Nephron progenitor cell (in vitro differentiated cells): ENCODE data around the gene TLK1.
A peak's percentile ranks its signal among the peaks of the same experiment; 100 is the strongest.
"Not testable (repeated sequence)": the region's sequence is repeated elsewhere in the genome, so short reads cannot be mapped to it uniquely, and the experiment has no call there.

Experiments used
- DNase-seq: peaks from one replicate; pipeline ENCODE4 v3.0.0; 2021
- H3K27ac Mint-ChIP-seq: 2 replicates; pipeline ENCODE4 v1.8.0; 2021; ENCODE audit warnings: mild to moderate bottlenecking, moderate library complexity, mixed read lengths
- H3K27me3 Mint-ChIP-seq: 2 replicates; pipeline ENCODE4 v1.8.0; 2021; ENCODE audit warnings: mild to moderate bottlenecking, low read depth, mixed read lengths; ENCODE audit not compliant: poor library complexity
- H3K36me3 Mint-ChIP-seq: 2 replicates; pipeline ENCODE4 v1.8.0; 2021; ENCODE audit warnings: low read depth, mixed read lengths
- H3K4me1 Mint-ChIP-seq: 2 replicates; pipeline ENCODE4 v1.8.0; 2021; ENCODE audit warnings: mixed read lengths
- H3K4me3 Mint-ChIP-seq: 2 replicates; pipeline ENCODE4 v1.8.0; 2021; ENCODE audit warnings: mild to moderate bottlenecking, moderate library complexity, mixed read lengths
- H3K9me3 Mint-ChIP-seq: 2 replicates; pipeline ENCODE4 v1.8.0; 2021; ENCODE audit warnings: mild to moderate bottlenecking, moderate library complexity, mixed read lengths
- CTCF ChIP-seq: fragments of 200-600 bp; sonication (generic); IDR thresholded peaks from 2 replicates; pipeline ENCODE4 v1.5.0; 2021; ENCODE audit warnings: antibody characterized with exemption

TLK1 gene

DNA sequence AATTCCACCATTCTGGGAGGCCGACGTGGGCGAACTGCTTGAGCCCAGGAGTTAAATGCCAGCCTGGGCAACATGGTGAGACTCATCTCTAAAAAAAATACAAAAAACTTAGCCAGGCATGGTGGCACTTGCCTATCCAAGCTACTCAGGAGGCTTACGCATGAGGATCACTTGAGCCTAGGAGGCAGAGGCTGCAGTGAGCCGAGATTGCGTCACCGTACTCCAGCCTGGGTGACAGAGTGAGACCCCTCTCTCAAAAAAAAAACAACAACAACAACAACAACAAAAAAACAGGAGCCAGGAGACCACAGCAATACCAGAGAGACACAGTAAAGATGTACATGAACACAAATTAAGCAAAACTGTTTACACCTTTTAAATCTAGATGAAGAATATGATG is 52.9 kb downstream of the TLK1 start:
- no peaks in the 10 kb centered on the region for H3K27me3 Mint-ChIP-seq
- peaks cover 10% of the 10 kb centered on the region for H3K4me1 Mint-ChIP-seq
- H3K36me3 Mint-ChIP-seq, result peaks cover 82% of the 10 kb centered on the region
- H3K4me3 Mint-ChIP-seq, result no peak overlapping the region
- no peak for TF ChIP-seq CTCF
- H3K9me3 Mint-ChIP-seq, result peaks cover 13% of the 10 kb centered on the region
- H3K27ac Mint-ChIP-seq, result peak overlapping the region; percentile 38
- DNase-seq, result no peak

DNA sequence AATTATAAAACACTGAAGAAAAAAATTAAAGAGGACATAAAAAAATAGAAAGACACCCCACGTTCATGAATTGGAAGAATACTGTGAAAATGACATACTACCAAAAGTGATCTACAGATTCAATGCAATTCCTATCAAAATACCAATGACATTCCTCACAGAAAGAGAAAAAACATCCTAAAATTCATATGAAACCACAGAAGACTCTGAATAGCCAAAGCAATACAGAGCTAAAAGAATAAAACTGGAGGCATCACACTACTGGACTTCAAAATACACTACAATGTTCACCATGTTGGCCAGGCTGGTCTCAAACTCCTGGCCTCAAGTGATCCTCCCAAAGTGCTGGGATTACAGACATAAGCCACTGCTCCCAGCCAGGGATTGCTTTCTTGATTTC is 56.3 kb downstream of the TLK1 start:
- peaks cover 86% of the 10 kb centered on the region for H3K36me3 Mint-ChIP-seq
- DNase-seq, result no peak
- peaks cover 31% of the 10 kb centered on the region for H3K9me3 Mint-ChIP-seq
- H3K4me1 Mint-ChIP-seq, result peaks cover 14% of the 10 kb centered on the region
- no peak for TF ChIP-seq CTCF
- no peaks in the 10 kb centered on the region for H3K27me3 Mint-ChIP-seq
- H3K4me3 Mint-ChIP-seq, result no peak overlapping the region
- H3K27ac Mint-ChIP-seq, result no peak overlapping the region

GRCh38 chr2:171102802-171103201 is 57.9 kb downstream of the TLK1 start:
- Mint-ChIP-seq H3K4me3 (no peak overlapping the region), H3K27ac (peak overlapping the region; percentile 50), H3K9me3 (peaks cover 39% of the 10 kb centered on the region), H3K36me3 (peaks cover 87% of the 10 kb centered on the region), H3K27me3 (peaks cover 3% of the 10 kb centered on the region), H3K4me1 (peaks cover 14% of the 10 kb centered on the region)
- no peak for DNase-seq
- no peak for TF ChIP-seq CTCF

GRCh38 chr2:171100370-171100769 is 60.3 kb downstream of the TLK1 start:
- peaks cover 87% of the 10 kb centered on the region for H3K36me3 Mint-ChIP-seq
- no peak overlapping the region for H3K27ac Mint-ChIP-seq
- peaks cover 14% of the 10 kb centered on the region for H3K4me1 Mint-ChIP-seq
- H3K9me3 Mint-ChIP-seq, result peaks cover 60% of the 10 kb centered on the region
- H3K4me3 Mint-ChIP-seq, result no peak overlapping the region
- no peak for DNase-seq
- TF ChIP-seq CTCF, result no peak
- peaks cover 3% of the 10 kb centered on the region for H3K27me3 Mint-ChIP-seq

GRCh38 chr2:171098607-171099006 is 62.1 kb downstream of the TLK1 start:
- Mint-ChIP-seq H3K27me3 (peaks cover 3% of the 10 kb centered on the region), H3K27ac (no peak overlapping the region), H3K4me1 (peaks cover 12% of the 10 kb centered on the region), H3K9me3 (peaks cover 68% of the 10 kb centered on the region), H3K36me3 (peaks cover 84% of the 10 kb centered on the region), H3K4me3 (no peak overlapping the region)
- DNase-seq, result no peak
- no peak for TF ChIP-seq CTCF

- DNase-seq, result no peak
- peaks cover 52% of the 10 kb centered on the region for H3K9me3 Mint-ChIP-seq
- no peaks in the 10 kb centered on the region for H3K4me1 Mint-ChIP-seq
- peaks cover 88% of the 10 kb centered on the region for H3K36me3 Mint-ChIP-seq
- TF ChIP-seq CTCF, result no peak
- peaks cover 3% of the 10 kb centered on the region for H3K27me3 Mint-ChIP-seq
- H3K27ac Mint-ChIP-seq, result no peak overlapping the region
- no peak overlapping the region for H3K4me3 Mint-ChIP-seq
Observed at GRCh38 chr2:171095014-171095582, 65.6 kb downstream of the TLK1 start.

GRCh38 chr2:171091517-171091916 is 69.2 kb downstream of the TLK1 start:
- not testable (repeated sequence) for DNase-seq, H3K27me3 Mint-ChIP-seq, H3K4me3 Mint-ChIP-seq, H3K4me1 Mint-ChIP-seq, H3K27ac Mint-ChIP-seq
- H3K36me3 Mint-ChIP-seq, result peaks cover 84% of the 10 kb centered on the region
- H3K9me3 Mint-ChIP-seq, result peaks cover 29% of the 10 kb centered on the region
